PFSK-1 (cell line): Measurements from ENCODE around the gene CNDP2.

Source experiments
- FOXP2 ChIP-seq: optimal IDR thresholded peaks from 2 replicates; pipeline ENCODE3; 2011; ENCODE audit warnings: borderline replicate concordance, control low read depth, inconsistent platforms; ENCODE audit not compliant: insufficient read depth; ENCODE audit errors: extremely low read length, extremely low read depth
- POLR2AphosphoS5 ChIP-seq: IDR thresholded peaks from 2 replicates; pipeline ENCODE4 v1.6.1; 2012; ENCODE audit warnings: low read depth, mild to moderate bottlenecking, control low read depth, low read length, moderate library complexity
- SIN3A ChIP-seq: IDR thresholded peaks from 2 replicates; pipeline ENCODE4 v1.6.1; 2012; ENCODE audit warnings: mild to moderate bottlenecking, low read length, moderate library complexity, borderline replicate concordance; ENCODE audit not compliant: insufficient read depth
- TAF1 ChIP-seq: IDR thresholded peaks from 2 replicates; pipeline ENCODE4 v1.6.1; 2012; ENCODE audit warnings: low read length, control low read depth, borderline replicate concordance; ENCODE audit not compliant: insufficient read depth
- TF ChIP-seq, protein P1 (sequence below), 2 experiments: IDR thresholded peaks; 2 replicates each; pipeline versions ENCODE4 v1.6.1 to v1.8.0; 2011 to 2012; ENCODE audit warnings: low read depth in 2 of 2, low read length in 2 of 2, control low read depth in 1 of 2, inconsistent platforms in 1 of 2, mild to moderate bottlenecking in 1 of 2, moderate library complexity in 1 of 2; ENCODE audit not compliant: insufficient read depth in 1 of 2

Gene CNDP2

DNA sequence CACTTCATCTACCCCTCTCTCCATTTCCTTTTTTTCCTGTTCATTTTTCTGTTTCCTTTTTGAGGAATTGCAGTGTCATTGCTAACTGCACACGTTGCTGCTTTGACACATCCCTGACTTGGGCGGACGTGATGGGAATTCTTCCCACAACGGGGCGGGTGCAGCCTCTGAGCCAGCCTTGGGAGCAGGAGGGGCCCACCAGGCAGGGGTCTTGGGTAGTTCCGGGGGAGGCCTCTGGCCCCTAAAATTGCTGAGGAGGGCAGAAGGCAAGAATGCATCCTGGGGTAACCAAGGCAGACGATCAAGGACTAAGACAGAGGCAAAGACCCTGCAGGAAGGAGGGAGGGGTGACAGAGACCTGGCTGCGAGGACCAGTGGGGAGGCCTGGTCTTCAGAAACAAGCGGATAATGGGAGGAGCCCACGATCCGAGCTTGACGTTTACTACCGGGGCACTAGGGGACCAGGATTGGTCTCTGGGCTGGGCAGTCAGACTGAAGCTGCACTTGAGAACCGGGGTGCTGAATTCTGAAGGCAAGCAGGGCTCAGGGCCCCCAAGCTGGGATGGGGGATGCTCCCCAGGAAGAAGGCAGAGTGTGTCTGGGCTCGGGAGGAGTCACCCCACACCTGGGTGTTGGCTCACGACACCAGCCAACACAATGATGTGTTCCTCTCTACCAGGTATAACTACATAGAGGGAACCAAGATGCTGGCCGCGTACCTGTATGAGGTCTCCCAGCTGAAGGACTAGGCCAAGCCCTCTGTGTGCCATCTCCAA lies 23.3 kb downstream of the CNDP2 start:
- TF ChIP-seq, protein P1, sequence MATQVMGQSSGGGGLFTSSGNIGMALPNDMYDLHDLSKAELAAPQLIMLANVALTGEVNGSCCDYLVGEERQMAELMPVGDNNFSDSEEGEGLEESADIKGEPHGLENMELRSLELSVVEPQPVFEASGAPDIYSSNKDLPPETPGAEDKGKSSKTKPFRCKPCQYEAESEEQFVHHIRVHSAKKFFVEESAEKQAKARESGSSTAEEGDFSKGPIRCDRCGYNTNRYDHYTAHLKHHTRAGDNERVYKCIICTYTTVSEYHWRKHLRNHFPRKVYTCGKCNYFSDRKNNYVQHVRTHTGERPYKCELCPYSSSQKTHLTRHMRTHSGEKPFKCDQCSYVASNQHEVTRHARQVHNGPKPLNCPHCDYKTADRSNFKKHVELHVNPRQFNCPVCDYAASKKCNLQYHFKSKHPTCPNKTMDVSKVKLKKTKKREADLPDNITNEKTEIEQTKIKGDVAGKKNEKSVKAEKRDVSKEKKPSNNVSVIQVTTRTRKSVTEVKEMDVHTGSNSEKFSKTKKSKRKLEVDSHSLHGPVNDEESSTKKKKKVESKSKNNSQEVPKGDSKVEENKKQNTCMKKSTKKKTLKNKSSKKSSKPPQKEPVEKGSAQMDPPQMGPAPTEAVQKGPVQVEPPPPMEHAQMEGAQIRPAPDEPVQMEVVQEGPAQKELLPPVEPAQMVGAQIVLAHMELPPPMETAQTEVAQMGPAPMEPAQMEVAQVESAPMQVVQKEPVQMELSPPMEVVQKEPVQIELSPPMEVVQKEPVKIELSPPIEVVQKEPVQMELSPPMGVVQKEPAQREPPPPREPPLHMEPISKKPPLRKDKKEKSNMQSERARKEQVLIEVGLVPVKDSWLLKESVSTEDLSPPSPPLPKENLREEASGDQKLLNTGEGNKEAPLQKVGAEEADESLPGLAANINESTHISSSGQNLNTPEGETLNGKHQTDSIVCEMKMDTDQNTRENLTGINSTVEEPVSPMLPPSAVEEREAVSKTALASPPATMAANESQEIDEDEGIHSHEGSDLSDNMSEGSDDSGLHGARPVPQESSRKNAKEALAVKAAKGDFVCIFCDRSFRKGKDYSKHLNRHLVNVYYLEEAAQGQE (IDR thresholded peaks at IDR 0.05; ENCODE audit: insufficient read depth in 1 of 2, low read depth in 2 of 2, low read length in 2 of 2) = no peak
- no peak for TF ChIP-seq TAF1
- no peak for TF ChIP-seq POLR2AphosphoS5
- TF ChIP-seq SIN3A = no peak
- no peak for TF ChIP-seq FOXP2

DNA sequence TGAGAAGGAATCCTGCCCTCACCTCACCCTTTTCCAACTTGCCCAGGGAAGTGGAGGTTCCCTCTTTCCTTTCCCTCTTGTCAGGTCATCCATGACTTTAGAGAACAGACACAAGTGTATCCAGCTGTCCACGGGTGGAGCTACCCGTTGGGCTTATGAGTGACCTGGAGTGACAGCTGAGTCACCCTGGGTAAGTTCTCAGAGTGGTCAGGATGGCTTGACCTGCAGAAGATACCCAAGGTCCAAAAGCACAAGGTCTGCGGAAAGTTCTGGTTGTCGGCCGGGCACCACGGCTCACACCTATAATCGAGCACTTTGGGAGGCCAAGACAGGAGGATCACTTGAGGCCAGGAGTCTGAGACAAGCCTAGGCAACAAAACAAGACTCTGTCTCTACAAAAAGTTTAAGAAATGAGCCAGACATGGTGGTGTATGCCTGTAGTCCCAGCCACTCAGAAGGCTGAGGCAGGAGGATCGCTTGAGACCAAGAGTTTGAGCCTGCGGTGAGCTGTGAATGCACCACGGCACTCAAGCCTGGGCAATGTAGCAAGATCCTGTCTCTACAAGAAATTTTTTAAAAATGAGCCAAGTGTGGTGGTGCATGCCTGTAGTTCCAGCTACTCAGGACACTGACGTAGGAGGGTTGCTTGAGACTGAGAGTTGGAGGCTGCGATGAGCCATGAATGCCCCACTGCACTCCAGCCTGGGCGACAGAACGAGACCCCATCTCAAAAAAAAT lies 24.1 kb downstream of the CNDP2 start:
- TF ChIP-seq FOXP2 (no peak), SIN3A (no peak), POLR2AphosphoS5 (no peak)
- TF ChIP-seq, protein P1 (IDR thresholded peaks at IDR 0.05; ENCODE audit: insufficient read depth in 1 of 2, low read depth in 2 of 2, low read length in 2 of 2) = no peak

DNA sequence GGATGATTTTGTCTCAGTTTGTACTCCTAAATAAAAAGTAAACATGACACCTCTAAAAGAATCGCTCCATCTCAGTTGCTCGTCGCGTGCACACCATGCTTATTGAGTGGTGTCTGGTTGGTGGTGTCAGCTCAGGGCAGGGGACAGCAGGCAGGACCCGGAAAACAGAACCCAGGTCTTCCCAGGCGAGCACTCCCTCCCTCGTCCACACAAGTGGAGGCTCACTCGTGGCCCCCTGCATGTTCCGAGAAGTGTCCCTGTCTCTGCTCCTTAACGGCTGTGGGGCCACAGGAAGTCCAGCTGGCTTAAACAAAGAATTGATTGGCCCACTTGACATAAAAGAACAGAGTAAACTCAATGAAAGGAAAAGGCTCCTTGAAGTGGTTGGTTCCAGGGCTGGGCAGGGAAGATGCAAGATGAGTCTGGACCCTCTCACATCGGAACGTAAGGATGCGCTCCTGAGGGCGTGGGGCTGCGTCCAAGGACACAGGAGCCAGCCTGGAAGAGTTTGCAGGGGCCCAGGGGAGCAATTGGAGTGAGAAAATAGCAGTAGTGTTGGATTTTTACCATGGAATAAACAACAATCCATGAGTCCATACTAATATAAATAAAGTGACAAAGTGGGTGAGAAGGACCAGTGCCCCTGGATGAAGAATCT lies 25.0 kb downstream of the CNDP2 start:
- TF ChIP-seq TAF1 (no peak), FOXP2 (no peak), POLR2AphosphoS5 (no peak), SIN3A (no peak)
- TF ChIP-seq, protein P1 (IDR thresholded peaks at IDR 0.05; ENCODE audit: insufficient read depth in 1 of 2, low read depth in 2 of 2, low read length in 2 of 2) = no peak

DNA sequence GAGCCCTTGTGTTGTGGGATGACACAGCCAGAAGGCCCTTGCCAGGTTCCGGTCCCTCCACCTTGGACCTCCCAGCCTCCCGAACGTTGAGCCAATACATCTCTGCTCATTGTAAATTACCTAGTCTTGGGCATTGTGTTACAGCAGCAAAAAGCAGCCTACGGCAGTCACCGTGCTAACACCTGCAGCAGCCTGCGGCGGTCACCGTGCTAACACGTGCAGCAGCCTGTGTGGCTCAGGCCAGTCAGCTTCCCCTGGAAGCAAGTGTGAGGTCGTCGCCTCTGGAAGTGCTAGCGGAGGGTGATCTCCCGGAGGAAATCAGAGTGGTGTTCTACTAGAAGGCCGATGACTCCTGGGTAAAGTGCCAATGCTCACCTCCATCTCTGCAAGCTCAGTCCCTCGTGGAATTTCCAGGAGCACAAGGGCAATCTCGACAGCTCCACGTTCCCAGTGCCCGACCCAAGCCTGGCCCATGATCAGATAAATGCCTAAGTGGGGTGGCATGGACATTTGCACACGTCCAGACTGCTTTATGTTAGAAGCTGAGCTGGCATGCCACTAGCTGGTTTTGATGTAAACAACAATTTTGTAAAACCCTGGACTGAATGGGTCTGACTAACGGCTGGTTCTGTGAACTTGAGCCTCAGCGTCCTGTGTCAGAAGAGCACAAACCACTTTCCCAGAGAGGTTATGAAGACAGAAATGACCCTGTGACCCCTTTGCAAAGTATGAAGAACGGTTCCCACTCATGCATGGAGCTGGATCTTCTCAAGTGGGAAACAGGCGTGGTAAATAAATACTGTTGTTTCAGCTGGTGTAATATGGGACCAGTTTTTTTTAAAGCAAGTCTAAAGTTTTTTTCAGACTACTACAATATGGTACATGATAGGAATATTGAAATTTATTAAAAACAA lies 26.7 kb downstream of the CNDP2 start:
- TF ChIP-seq POLR2AphosphoS5 = no peak
- no peak for TF ChIP-seq FOXP2
- TF ChIP-seq SIN3A = no peak
- no peak for TF ChIP-seq TAF1
- TF ChIP-seq, protein P1 (IDR thresholded peaks at IDR 0.05; ENCODE audit: insufficient read depth in 1 of 2, low read depth in 2 of 2, low read length in 2 of 2) = no peak
